Kidney (tissue), 14 donors: Measurements from ENCODE around the gene KLK11. TPM values are rescaled to one million over a fixed set of nuclear protein-coding genes. Genes with fewer than 3 reads are reported as not detected.

Experiments used
- DNase-seq, 5 donors: peaks; one replicate each; pipeline ENCODE4 v3.0.0-alpha.2; 2013 to 2020
- FAIRE-seq: peaks from 2 replicates; lab custom pipeline; 2012; peaks lifted over from hg19 to GRCh38; lab: Jason Lieb, UNC
- H3K27ac ChIP-seq, 2 donors: one replicate each; pipeline ENCODE4 v1.7.0; 2013; ENCODE audit warnings: low read depth in 2 of 2, low read length in 2 of 2, inconsistent platforms in 1 of 2
- H3K27me3 ChIP-seq: one replicate; pipeline ENCODE4 v1.7.1; 2013; ENCODE audit warnings: low read length, inconsistent platforms; ENCODE audit not compliant: control insufficient read depth, insufficient read depth
- H3K36me3 ChIP-seq, 3 donors: one replicate each; pipeline versions ENCODE4 v1.7.0 to v1.7.1; 2013; ENCODE audit warnings: low read length in 3 of 3, control low read depth in 1 of 3, inconsistent platforms in 1 of 3; ENCODE audit not compliant: insufficient read depth in 3 of 3, control insufficient read depth in 2 of 3
- H3K4me1 ChIP-seq, 3 donors: one replicate each; pipeline versions ENCODE4 v1.7.0 to v1.7.1; 2013; ENCODE audit warnings: low read length in 3 of 3, inconsistent platforms in 1 of 3, low read depth in 1 of 3; ENCODE audit not compliant: control insufficient read depth in 2 of 3, insufficient read depth in 2 of 3
- H3K4me3 ChIP-seq, 3 donors: one replicate each; pipeline versions ENCODE4 v1.7.0 to v1.8.1; 2013; ENCODE audit warnings: low read length in 3 of 3, control low read depth in 1 of 3, inconsistent platforms in 1 of 3
- H3K9ac ChIP-seq, 3 donors: one replicate each; pipeline versions ENCODE4 v1.7.0 to v1.7.1; 2013; ENCODE audit warnings: low read length in 3 of 3, control low read depth in 1 of 3, inconsistent platforms in 1 of 3
- H3K9me3 ChIP-seq, 3 donors: one replicate each; pipeline versions ENCODE4 v1.7.0 to v1.7.1; 2013; ENCODE audit warnings: low read length in 3 of 3, control low read depth in 1 of 3, inconsistent platforms in 1 of 3; ENCODE audit not compliant: control insufficient read depth in 2 of 3, insufficient read depth in 1 of 3
- CTCF ChIP-seq: IDR thresholded peaks from 3 replicates; pipeline ENCODE4 v1.5.1; 2012; ENCODE audit warnings: mild to moderate bottlenecking, moderate library complexity, borderline replicate concordance; ENCODE audit not compliant: insufficient read depth; ENCODE audit errors: extremely low read depth
- intact Hi-C: fragments of 100-400 bp; cut with DNase I; formaldehyde crosslinking; loops from one replicate; pipeline ENCODE4 v1.11.1; 2022
- polyA plus RNA-seq: library from polyadenylated mRNA; stranded (reverse); fragments of 350-450 nt; fragmentation: Illumina TruSeq; extraction: RNeasy Lipid Tissue Mini Kit (QIAGEN cat#74804); gene quantifications from one replicate; pipeline ENCODE4 v1.2.3, GENCODE V29; 2014; ENCODE audit warnings: low read depth, low replicate concordance; ENCODE audit not compliant: insufficient read depth
- total RNA-seq: library from RNA; stranded (reverse); fragmentation: NEBNext Ultra II Directional; extraction: Animal tissue kit (Norgen Biotek cat#: 25700); gene quantifications from one replicate; pipeline ENCODE4 v1.2.1, GENCODE V29; 2021
- donor health status: control.
- donor health status: control.
- donor health status: control.
- donor health status: control.
- donor health status: control.
- donor health status: DM: yes; HTN: yes; CAD: no.
- donor health status: Normal renal cell carcinoma (clear cell type).

The KLK11 gene
- total and polyA plus RNA-seq, 2 donors from 2014 or later = 0.47 TPM; not detected in 1

- FAIRE-seq = no peak
- no peak for DNase-seq
- intact Hi-C loops = no loop called here
- no peak overlapping the region for H3K9ac ChIP-seq
- H3K27me3 ChIP-seq = no peaks in the 10 kb centered on the region
- no peaks in the 10 kb centered on the region for H3K4me1 ChIP-seq
- no peaks in the 10 kb centered on the region for H3K36me3 ChIP-seq
- H3K27ac ChIP-seq = no peak overlapping the region
- H3K4me3 ChIP-seq = no peak overlapping the region
- TF ChIP-seq CTCF = no peak
- no peaks in the 10 kb centered on the region for H3K9me3 ChIP-seq
These were observed 33.9 kb upstream of the KLK11 start for GRCh38 chr19:51060336-51060735.

- intact Hi-C loops = no loop called here
- FAIRE-seq (no peak), DNase-seq (no peak)
- H3K27ac ChIP-seq = no peak overlapping the region
- H3K4me1 ChIP-seq = no peaks in the 10 kb centered on the region
- no peak overlapping the region for H3K4me3 ChIP-seq
- H3K9me3 ChIP-seq = no peaks in the 10 kb centered on the region
- H3K9ac ChIP-seq = no peak overlapping the region
- no peaks in the 10 kb centered on the region for H3K27me3 ChIP-seq
- no peaks in the 10 kb centered on the region for H3K36me3 ChIP-seq
- no peak for TF ChIP-seq CTCF
These were observed 33.3 kb upstream of the KLK11 start for GRCh38 chr19:51059715-51060114.

- Histone ChIP-seq H3K9me3 (no peaks in the 10 kb centered on the region), H3K4me1 (no peaks in the 10 kb centered on the region), H3K27me3 (no peaks in the 10 kb centered on the region), H3K4me3 (no peak overlapping the region), H3K36me3 (no peaks in the 10 kb centered on the region), H3K27ac (no peak overlapping the region), H3K9ac (no peak overlapping the region)
- intact Hi-C loops = no loop called here
- TF ChIP-seq CTCF = no peak
- FAIRE-seq = no peak
- no peak for DNase-seq
These were observed 29.4 kb upstream of the KLK11 start for GRCh38 chr19:51055866-51056265.

- DNase-seq (no peak), FAIRE-seq (no peak)
- no peak overlapping the region for H3K27ac ChIP-seq
These were observed 20.6 kb upstream of the KLK11 start for GRCh38 chr19:51047031-51047335.

More at GRCh38 chr19:51047031-51047335, 20.6 kb upstream of the KLK11 start:
- intact Hi-C loops = no loop called here
- H3K36me3 ChIP-seq = no peaks in the 10 kb centered on the region
- no peak overlapping the region for H3K4me3 ChIP-seq
- H3K9me3 ChIP-seq = peaks cover 0 to 3% (median 0%) of the 10 kb centered on the region in 3 donors
- TF ChIP-seq CTCF = no peak
- no peaks in the 10 kb centered on the region for H3K27me3 ChIP-seq
- no peaks in the 10 kb centered on the region for H3K4me1 ChIP-seq
- H3K9ac ChIP-seq = no peak overlapping the region
